ENCODE data around the gene ADGRG6. TPM values are rescaled to one million over a fixed set of nuclear protein-coding genes. Genes with fewer than 3 reads are reported as not detected.

Gene ADGRG6
- total RNA-seq, 4 donors from 2014 or later: 1.5 to 6.0 (median 3.2) TPM

DNA sequence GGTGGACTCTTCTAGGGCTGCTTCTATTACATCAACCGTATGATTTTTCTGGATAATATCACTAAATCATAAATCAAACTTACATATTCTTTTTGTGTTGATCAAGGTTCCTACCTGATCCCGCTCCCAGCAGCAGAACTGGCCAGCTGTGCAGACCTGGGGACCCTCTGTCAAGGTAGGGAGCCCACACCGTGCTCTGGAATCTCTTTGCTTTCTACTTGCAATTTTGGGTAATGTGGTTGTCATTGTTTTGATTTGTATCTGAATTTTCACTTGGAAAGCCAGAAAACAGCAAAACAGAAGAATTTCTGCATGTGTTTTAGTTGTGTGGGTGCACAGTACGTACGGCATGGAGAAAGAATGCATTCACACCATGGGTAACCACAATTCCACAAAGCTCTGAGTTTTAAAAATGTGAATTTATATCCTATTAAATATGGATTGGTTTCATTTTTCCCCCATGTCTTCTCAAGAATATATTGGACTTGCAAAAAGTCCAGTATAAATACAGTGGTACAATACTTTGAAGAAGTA, 80.1 kb downstream of the ADGRG6 start:
- H3K36me3 ChIP-seq: no peaks in the 10 kb centered on the region
- intact Hi-C loops (cut with DNase I; ENCODE audit: low total_unique reads): no loop called here
- TF ChIP-seq, protein P1, sequence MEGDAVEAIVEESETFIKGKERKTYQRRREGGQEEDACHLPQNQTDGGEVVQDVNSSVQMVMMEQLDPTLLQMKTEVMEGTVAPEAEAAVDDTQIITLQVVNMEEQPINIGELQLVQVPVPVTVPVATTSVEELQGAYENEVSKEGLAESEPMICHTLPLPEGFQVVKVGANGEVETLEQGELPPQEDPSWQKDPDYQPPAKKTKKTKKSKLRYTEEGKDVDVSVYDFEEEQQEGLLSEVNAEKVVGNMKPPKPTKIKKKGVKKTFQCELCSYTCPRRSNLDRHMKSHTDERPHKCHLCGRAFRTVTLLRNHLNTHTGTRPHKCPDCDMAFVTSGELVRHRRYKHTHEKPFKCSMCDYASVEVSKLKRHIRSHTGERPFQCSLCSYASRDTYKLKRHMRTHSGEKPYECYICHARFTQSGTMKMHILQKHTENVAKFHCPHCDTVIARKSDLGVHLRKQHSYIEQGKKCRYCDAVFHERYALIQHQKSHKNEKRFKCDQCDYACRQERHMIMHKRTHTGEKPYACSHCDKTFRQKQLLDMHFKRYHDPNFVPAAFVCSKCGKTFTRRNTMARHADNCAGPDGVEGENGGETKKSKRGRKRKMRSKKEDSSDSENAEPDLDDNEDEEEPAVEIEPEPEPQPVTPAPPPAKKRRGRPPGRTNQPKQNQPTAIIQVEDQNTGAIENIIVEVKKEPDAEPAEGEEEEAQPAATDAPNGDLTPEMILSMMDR (IDR thresholded peaks at IDR 0.05 in 4 of 5, conservative IDR thresholded peaks at IDR 0.05 in 1 of 5): no peak
- no peak for TF ChIP-seq POLR2A (IDR thresholded peaks at IDR 0.05)
- H3K4me3 ChIP-seq: no peak overlapping the region
- H3K4me1 ChIP-seq: no peaks in the 10 kb centered on the region
- in situ Hi-C loops (cut with MboI; ENCODE audit: low sequenced_read_pairs in 4 of 4): loop anchor here (10.0 to 25.0 kb wide), 3 partner anchors 220 to 245 kb away; partner anchors contain the start of genes NMBR (in 3 of the 4), VTA1 (in 3 of the 4) and GJE1 (in 2 of the 4)
- H3K9me3 ChIP-seq: no peaks in the 10 kb centered on the region
- no peak overlapping the region for H3K27ac ChIP-seq
- no peak for ATAC-seq
- DNase-seq: no peak
- H3K27me3 ChIP-seq: no peaks in the 10 kb centered on the region

DNA sequence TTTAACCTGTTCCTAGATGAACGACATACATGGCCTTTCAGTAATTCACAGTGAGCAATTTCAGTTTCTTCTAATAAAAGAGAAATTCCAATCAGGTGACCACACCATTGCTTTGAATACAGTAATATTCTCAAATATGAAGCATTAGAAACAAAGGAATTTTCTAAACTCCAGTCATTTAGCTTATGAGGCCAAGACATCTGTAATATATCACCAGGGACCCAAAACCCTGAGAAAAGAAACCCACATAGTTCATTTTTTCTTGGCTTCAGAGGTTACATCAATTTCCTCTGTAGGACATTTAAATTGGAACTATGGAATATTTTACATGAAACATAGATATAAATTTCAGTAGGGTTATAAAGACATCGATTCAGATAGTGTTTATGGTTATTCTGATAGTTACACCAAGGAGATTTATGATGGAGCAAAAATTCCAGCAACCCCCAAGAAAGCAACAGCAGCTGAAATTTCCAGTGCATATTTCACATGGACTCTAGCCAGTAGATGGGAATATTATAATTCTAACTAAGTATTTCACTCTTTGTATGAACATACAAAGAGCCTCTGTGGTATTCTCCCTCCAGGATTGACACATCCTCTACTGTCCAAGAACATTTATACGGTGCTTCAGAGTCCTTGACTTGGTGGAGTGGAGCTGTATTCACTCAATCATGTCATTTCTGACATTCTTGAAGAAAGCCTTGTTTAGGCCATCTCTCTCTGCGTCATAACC, 82.9 kb downstream of the ADGRG6 start:
- H3K36me3 ChIP-seq: no peaks in the 10 kb centered on the region
- intact Hi-C loops (cut with DNase I; ENCODE audit: low total_unique reads): loop anchor here (5.0 kb wide), 1 partner anchor 237 kb away; the partner anchor contains the start of genes NMBR and VTA1
- no peak overlapping the region for H3K27ac ChIP-seq
- ATAC-seq: no peak
- in situ Hi-C loops (cut with MboI; ENCODE audit: low sequenced_read_pairs in 4 of 4): loop anchor here (10.0 to 25.0 kb wide), 3 partner anchors 222 to 247 kb away; partner anchors contain the start of genes NMBR (in 3 of the 4), VTA1 (in 3 of the 4) and GJE1 (in 2 of the 4)
- no peaks in the 10 kb centered on the region for H3K27me3 ChIP-seq
- H3K9me3 ChIP-seq: no peaks in the 10 kb centered on the region
- no peaks in the 10 kb centered on the region for H3K4me1 ChIP-seq
- DNase-seq: no peak
- no peak for TF ChIP-seq POLR2A (IDR thresholded peaks at IDR 0.05)
- TF ChIP-seq, protein P1 (IDR thresholded peaks at IDR 0.05 in 4 of 5, conservative IDR thresholded peaks at IDR 0.05 in 1 of 5): no peak
- no peak overlapping the region for H3K4me3 ChIP-seq

DNA sequence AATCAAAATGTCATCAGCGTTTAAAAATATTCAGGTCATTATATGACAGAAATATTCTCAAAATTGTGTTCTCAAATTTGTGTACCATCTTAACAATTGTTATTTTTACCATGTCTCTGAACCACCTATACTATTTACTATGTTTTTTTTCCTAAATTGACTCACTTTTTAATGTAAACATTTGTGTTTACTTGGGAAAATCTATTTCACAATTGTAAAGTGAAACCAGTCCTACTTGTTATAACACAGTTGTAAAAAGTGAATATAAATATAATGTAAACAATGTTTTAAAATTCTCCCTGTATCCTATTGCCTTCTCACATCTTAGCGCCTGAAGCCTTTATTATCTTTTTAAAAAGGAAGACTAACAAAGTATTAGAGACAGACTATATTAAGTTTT, 83.5 kb downstream of the ADGRG6 start:
- in situ Hi-C loops (cut with MboI; ENCODE audit: low sequenced_read_pairs in 4 of 4): loop anchor here (10.0 to 25.0 kb wide), 3 partner anchors 223 to 248 kb away; partner anchors contain the start of genes NMBR (in 3 of the 4), VTA1 (in 3 of the 4) and GJE1 (in 2 of the 4)
- intact Hi-C loops (cut with DNase I; ENCODE audit: low total_unique reads): loop anchor here (5.0 kb wide), 1 partner anchor 238 kb away; the partner anchor contains the start of genes NMBR and VTA1
- no peak overlapping the region for H3K27ac ChIP-seq

DNA sequence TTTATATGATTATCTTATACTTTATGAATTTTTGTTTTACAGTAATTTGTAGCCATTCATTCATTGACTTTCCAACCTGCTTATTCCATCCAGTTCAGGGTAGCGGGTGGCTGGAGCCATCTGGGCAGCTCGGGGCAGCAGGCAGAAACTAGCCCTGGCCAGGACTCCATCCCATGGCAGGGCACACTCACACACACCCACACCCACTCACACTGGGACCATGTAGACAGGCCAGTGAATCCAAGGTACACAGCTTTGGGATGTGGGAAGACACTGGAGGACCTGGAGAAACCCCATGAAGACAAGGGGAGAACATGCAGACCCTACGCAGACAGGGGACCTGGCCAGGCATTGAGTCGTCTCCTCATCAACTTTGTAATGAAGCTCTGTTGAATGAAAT, 84.8 kb downstream of the ADGRG6 start:
- no peak overlapping the region for H3K4me3 ChIP-seq
- DNase-seq (no peak), ATAC-seq (no peak)
- in situ Hi-C loops (cut with MboI; ENCODE audit: low sequenced_read_pairs in 4 of 4) (loop anchor here (10.0 to 25.0 kb wide), 3 partner anchors 224 to 249 kb away; partner anchors contain the start of genes NMBR (in 3 of the 4), VTA1 (in 3 of the 4) and GJE1 (in 2 of the 4)), intact Hi-C loops (cut with DNase I; ENCODE audit: low total_unique reads) (loop anchor here (5.0 kb wide), 1 partner anchor 239 kb away; the partner anchor contains the start of genes NMBR and VTA1)
- H3K27ac ChIP-seq: no peak overlapping the region
- no peaks in the 10 kb centered on the region for H3K36me3 ChIP-seq
- H3K4me1 ChIP-seq: no peaks in the 10 kb centered on the region
- H3K9me3 ChIP-seq: no peaks in the 10 kb centered on the region
- TF ChIP-seq, protein P1 (IDR thresholded peaks at IDR 0.05 in 4 of 5, conservative IDR thresholded peaks at IDR 0.05 in 1 of 5): no peak
- no peak for TF ChIP-seq POLR2A (IDR thresholded peaks at IDR 0.05)
- no peaks in the 10 kb centered on the region for H3K27me3 ChIP-seq

More for the DNA sequence above, 83.5 kb downstream of the ADGRG6 start:
- Histone ChIP-seq H3K36me3 (no peaks in the 10 kb centered on the region), H3K4me1 (no peaks in the 10 kb centered on the region), H3K4me3 (no peak overlapping the region), H3K27me3 (no peaks in the 10 kb centered on the region), H3K9me3 (no peaks in the 10 kb centered on the region)
- ATAC-seq (no peak), DNase-seq (no peak)
- TF ChIP-seq, protein P1 (IDR thresholded peaks at IDR 0.05 in 4 of 5, conservative IDR thresholded peaks at IDR 0.05 in 1 of 5): no peak
- TF ChIP-seq POLR2A (IDR thresholded peaks at IDR 0.05): no peak
